HG02852 (cell line): Measurements from ENCODE around the gene DIS3L2.
"Not testable (repeated sequence)": the region's sequence is repeated elsewhere in the genome, so short reads cannot be mapped to it uniquely, and the experiment has no call there.

ENCODE experiments used
- ATAC-seq: cut with Tn5 transposase; IDR thresholded peaks from one replicate; pipeline ENCODE4 v1.9.1; 2021; ENCODE audit warnings: mild to moderate bottlenecking, moderate library complexity; ENCODE audit not compliant: unreplicated experiment

Gene DIS3L2

GRCh38 chr2:232288489-232289030 is 327.0 kb downstream of the DIS3L2 start:
- no peak for ATAC-seq

GRCh38 chr2:232290668-232291067 is 329.2 kb downstream of the DIS3L2 start:
- no peak for ATAC-seq

- no peak for ATAC-seq
Measured at GRCh38 chr2:232291343-232291742, 329.8 kb downstream of the DIS3L2 start.

GRCh38 chr2:232292395-232293154 is 331.1 kb downstream of the DIS3L2 start:
- ATAC-seq = no peak

- no peak for ATAC-seq
Measured at GRCh38 chr2:232293191-232293590, 331.7 kb downstream of the DIS3L2 start.

GRCh38 chr2:232295971-232296370 is 334.5 kb downstream of the DIS3L2 start:
- ATAC-seq = no peak

- no peak for ATAC-seq
Measured at GRCh38 chr2:232296776-232297525, 335.4 kb downstream of the DIS3L2 start.

GRCh38 chr2:232299084-232299483 is 337.6 kb downstream of the DIS3L2 start:
- ATAC-seq = no peak

- no peak for ATAC-seq
Measured at GRCh38 chr2:232299927-232300674, 338.6 kb downstream of the DIS3L2 start.

- ATAC-seq = no peak
Measured at GRCh38 chr2:232300894-232301387, 339.4 kb downstream of the DIS3L2 start.

- no peak for ATAC-seq
Measured at GRCh38 chr2:232304236-232304635, 342.7 kb downstream of the DIS3L2 start.

- no peak for ATAC-seq
Measured at GRCh38 chr2:232306741-232307305, 345.3 kb downstream of the DIS3L2 start.

GRCh38 chr2:232307854-232308253 is 346.3 kb downstream of the DIS3L2 start:
- ATAC-seq = no peak

- no peak for ATAC-seq
Measured at GRCh38 chr2:232308986-232309385, 347.5 kb downstream of the DIS3L2 start.

GRCh38 chr2:232309592-232309991 is 348.1 kb downstream of the DIS3L2 start:
- no peak for ATAC-seq

- no peak for ATAC-seq
Measured at GRCh38 chr2:232310121-232310520, 348.6 kb downstream of the DIS3L2 start.

- no peak for ATAC-seq
Measured at GRCh38 chr2:232310696-232311095, 349.2 kb downstream of the DIS3L2 start.

- ATAC-seq = not testable (repeated sequence)
Measured at GRCh38 chr2:232313645-232314044, 352.1 kb downstream of the DIS3L2 start.

- ATAC-seq = no peak
Measured at GRCh38 chr2:232315049-232315922, 353.8 kb downstream of the DIS3L2 start.

GRCh38 chr2:232315923-232316299 is 354.4 kb downstream of the DIS3L2 start:
- ATAC-seq = no peak
